ENCODE measurements around the gene GRIK1. TPM values are rescaled to one million over a fixed set of nuclear protein-coding genes. Genes with fewer than 3 reads are reported as not detected.

Gene GRIK1
- total RNA-seq, 5 donors from 2014 or later (not counting 1 experiment from before 2014, with no cell fraction given), result not detected

- Histone ChIP-seq H3K4me3 (ENCODE audit: control insufficient read depth in 1 of 2, extremely low read depth in 1 of 2, low read length in 1 of 2) (no peak overlapping the region), H3K9me3 (no peaks in the 10 kb centered on the region), H3K4me1 (ENCODE audit: control insufficient read depth in 1 of 2, extremely low read depth in 1 of 2, insufficient read depth in 2 of 2, low read length in 2 of 2) (no peaks in the 10 kb centered on the region), H3K36me3 (ENCODE audit: control insufficient read depth in 2 of 2, extremely low read depth in 1 of 2, insufficient read depth in 1 of 2, low read length in 1 of 2) (no peaks in the 10 kb centered on the region), H3K27me3 (replicated peaks in 1 of 2; ENCODE audit: control insufficient read depth in 2 of 2, extremely low read depth in 1 of 2, insufficient read depth in 2 of 2, low read length in 1 of 2) (no peaks in the 10 kb centered on the region), H3K27ac (ENCODE audit: low read length) (no peak overlapping the region)
- peak in 3 of 4 experiments; percentile 54 to 87 (median 82) for ATAC-seq (replicated peaks in 1 of 4)
- peaks cover 0 to 3% of the 10 kb centered on the region in 2 donors for H3K27me3 Mint-ChIP-seq
- peak overlapping the region; percentile 29 to 41 for H3K27ac Mint-ChIP-seq
- H3K36me3 Mint-ChIP-seq, result peaks cover 13% of the 10 kb centered on the region
- H3K4me3 Mint-ChIP-seq, result peak overlapping the region in 1 of 3 donors; percentile 4
- 25% methylated on average over 1 of the region's 6 CpGs for WGBS (ENCODE audit: insufficient coverage)
- no peak for DNase-seq
- peaks cover 0 to 7% (median 7%) of the 10 kb centered on the region in 3 donors for H3K9me3 Mint-ChIP-seq
- ChIA-PET CTCF (no interaction called here), POLR2A (no interaction called here)
- H3K4me1 Mint-ChIP-seq, result peaks cover 0 to 9% (median 7%) of the 10 kb centered on the region in 3 donors
Observed at GRCh38 chr21:29656504-29657239, 283.1 kb downstream of the GRIK1 start.

GRCh38 chr21:29655577-29655976, 284.2 kb downstream of the GRIK1 start:
- no peak for DNase-seq
- Histone ChIP-seq H3K4me1 (ENCODE audit: control insufficient read depth in 1 of 2, extremely low read depth in 1 of 2, insufficient read depth in 2 of 2, low read length in 2 of 2) (no peaks in the 10 kb centered on the region), H3K27ac (ENCODE audit: low read length) (no peak overlapping the region), H3K36me3 (ENCODE audit: control insufficient read depth in 2 of 2, extremely low read depth in 1 of 2, insufficient read depth in 1 of 2, low read length in 1 of 2) (no peaks in the 10 kb centered on the region), H3K9me3 (no peaks in the 10 kb centered on the region), H3K27me3 (replicated peaks in 1 of 2; ENCODE audit: control insufficient read depth in 2 of 2, extremely low read depth in 1 of 2, insufficient read depth in 2 of 2, low read length in 1 of 2) (no peaks in the 10 kb centered on the region), H3K4me3 (ENCODE audit: control insufficient read depth in 1 of 2, extremely low read depth in 1 of 2, low read length in 1 of 2) (no peak overlapping the region)
- Mint-ChIP-seq H3K4me1 (peaks cover 0 to 9% (median 7%) of the 10 kb centered on the region in 3 donors), H3K27me3 (peaks cover 0 to 3% of the 10 kb centered on the region in 2 donors), H3K4me3 (no peak overlapping the region), H3K36me3 (peaks cover 13% of the 10 kb centered on the region), H3K9me3 (peaks cover 0 to 7% (median 7%) of the 10 kb centered on the region in 3 donors), H3K27ac (no peak overlapping the region)
- CTCF ChIA-PET, result no interaction called here
- ATAC-seq (replicated peaks in 1 of 4), result no peak
- 89% methylated on average over 5 of the region's 6 CpGs for WGBS (ENCODE audit: insufficient coverage)
- POLR2A ChIA-PET, result no interaction called here

DNA sequence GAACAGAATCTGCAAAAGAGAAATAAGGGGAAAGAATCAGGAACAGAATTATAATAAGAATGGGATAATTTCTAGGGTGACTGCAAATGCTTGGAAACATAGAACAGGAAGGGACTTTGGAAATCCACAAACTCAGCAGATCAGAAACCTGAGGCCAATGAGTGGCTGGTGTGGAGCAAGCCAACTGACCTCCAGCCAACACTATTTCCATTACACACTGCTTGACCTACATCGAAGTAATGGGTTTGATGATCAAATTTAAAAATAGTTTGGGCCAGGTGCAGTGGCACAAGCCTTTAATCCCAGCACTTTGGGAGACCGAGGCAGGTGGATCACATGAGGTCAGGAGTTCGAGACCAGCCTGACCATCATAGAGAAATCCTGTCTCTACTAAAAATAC, 284.9 kb downstream of the GRIK1 start:
- H3K9me3 ChIP-seq, result no peaks in the 10 kb centered on the region
- Mint-ChIP-seq H3K4me3 (no peak overlapping the region), H3K27me3 (no peaks in the 10 kb centered on the region), H3K4me1 (peaks cover 0 to 9% (median 7%) of the 10 kb centered on the region in 3 donors), H3K36me3 (peaks cover 10% of the 10 kb centered on the region), H3K9me3 (peaks cover 0 to 5% (median 4%) of the 10 kb centered on the region in 3 donors), H3K27ac (no peak overlapping the region)
- no peak overlapping the region for H3K4me3 ChIP-seq (ENCODE audit: control insufficient read depth in 1 of 2, extremely low read depth in 1 of 2, low read length in 1 of 2)
- H3K4me1 ChIP-seq (ENCODE audit: control insufficient read depth in 1 of 2, extremely low read depth in 1 of 2, insufficient read depth in 2 of 2, low read length in 2 of 2), result no peaks in the 10 kb centered on the region
- no peaks in the 10 kb centered on the region for H3K27me3 ChIP-seq (replicated peaks in 1 of 2; ENCODE audit: control insufficient read depth in 2 of 2, extremely low read depth in 1 of 2, insufficient read depth in 2 of 2, low read length in 1 of 2)
- ATAC-seq (replicated peaks in 1 of 4), result no peak
- WGBS (ENCODE audit: insufficient coverage), result 70% methylated on average over 2 of the region's 3 CpGs
- DNase-seq, result no peak
- ChIA-PET CTCF (no interaction called here), POLR2A (no interaction called here)
- no peaks in the 10 kb centered on the region for H3K36me3 ChIP-seq (ENCODE audit: control insufficient read depth in 2 of 2, extremely low read depth in 1 of 2, insufficient read depth in 1 of 2, low read length in 1 of 2)
- H3K27ac ChIP-seq (ENCODE audit: low read length), result no peak overlapping the region

DNA sequence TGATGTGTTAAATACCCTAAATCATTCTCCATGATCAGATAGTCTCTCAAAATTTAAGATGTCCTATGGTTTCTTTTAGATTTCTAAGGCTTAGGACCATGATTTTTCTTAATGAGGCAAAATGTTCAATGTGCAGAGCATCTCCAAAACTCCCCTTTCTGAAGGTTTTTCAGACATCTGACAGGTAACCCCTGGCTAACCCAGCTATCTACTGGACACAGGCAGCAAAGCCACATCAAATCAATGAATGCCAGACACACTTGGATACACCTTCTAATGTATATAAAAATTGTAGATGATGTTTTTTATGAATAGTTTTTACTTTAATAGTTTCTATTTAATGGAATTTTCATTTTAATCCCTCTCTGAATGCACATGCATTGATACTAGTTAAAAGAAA, 285.6 kb downstream of the GRIK1 start:
- DNase-seq (no peak), ATAC-seq (replicated peaks in 1 of 4) (no peak)
- Histone ChIP-seq H3K27me3 (replicated peaks in 1 of 2; ENCODE audit: control insufficient read depth in 2 of 2, extremely low read depth in 1 of 2, insufficient read depth in 2 of 2, low read length in 1 of 2) (no peaks in the 10 kb centered on the region), H3K4me1 (ENCODE audit: control insufficient read depth in 1 of 2, extremely low read depth in 1 of 2, insufficient read depth in 2 of 2, low read length in 2 of 2) (no peaks in the 10 kb centered on the region), H3K4me3 (ENCODE audit: control insufficient read depth in 1 of 2, extremely low read depth in 1 of 2, low read length in 1 of 2) (no peak overlapping the region), H3K9me3 (no peaks in the 10 kb centered on the region), H3K36me3 (ENCODE audit: control insufficient read depth in 2 of 2, extremely low read depth in 1 of 2, insufficient read depth in 1 of 2, low read length in 1 of 2) (no peaks in the 10 kb centered on the region), H3K27ac (ENCODE audit: low read length) (no peak overlapping the region)
- Mint-ChIP-seq H3K4me3 (no peak overlapping the region), H3K9me3 (peaks cover 0 to 5% (median 4%) of the 10 kb centered on the region in 3 donors), H3K36me3 (peaks cover 10% of the 10 kb centered on the region), H3K4me1 (peaks cover 0 to 9% (median 7%) of the 10 kb centered on the region in 3 donors), H3K27me3 (no peaks in the 10 kb centered on the region), H3K27ac (no peak overlapping the region)
- CTCF ChIA-PET, result no interaction called here
- POLR2A ChIA-PET, result no interaction called here

- Histone ChIP-seq H3K9me3 (no peaks in the 10 kb centered on the region), H3K27me3 (replicated peaks in 1 of 2; ENCODE audit: control insufficient read depth in 2 of 2, extremely low read depth in 1 of 2, insufficient read depth in 2 of 2, low read length in 1 of 2) (no peaks in the 10 kb centered on the region), H3K27ac (ENCODE audit: low read length) (no peak overlapping the region), H3K36me3 (ENCODE audit: control insufficient read depth in 2 of 2, extremely low read depth in 1 of 2, insufficient read depth in 1 of 2, low read length in 1 of 2) (no peaks in the 10 kb centered on the region), H3K4me3 (ENCODE audit: control insufficient read depth in 1 of 2, extremely low read depth in 1 of 2, low read length in 1 of 2) (no peak overlapping the region), H3K4me1 (ENCODE audit: control insufficient read depth in 1 of 2, extremely low read depth in 1 of 2, insufficient read depth in 2 of 2, low read length in 2 of 2) (no peaks in the 10 kb centered on the region)
- Mint-ChIP-seq H3K9me3 (peaks cover 0 to 2% (median 2%) of the 10 kb centered on the region in 3 donors), H3K36me3 (peaks cover 9% of the 10 kb centered on the region), H3K27ac (no peak overlapping the region), H3K27me3 (no peaks in the 10 kb centered on the region), H3K4me3 (no peak overlapping the region), H3K4me1 (peaks cover 0 to 2% (median 0%) of the 10 kb centered on the region in 3 donors)
- DNase-seq, result no peak
- WGBS (ENCODE audit: insufficient coverage), result 96% methylated on average over 5 of the region's 6 CpGs
- ATAC-seq (replicated peaks in 1 of 4), result no peak
- POLR2A ChIA-PET, result no interaction called here
- CTCF ChIA-PET, result no interaction called here
Observed at GRCh38 chr21:29650523-29651022, 289.2 kb downstream of the GRIK1 start.

- Mint-ChIP-seq H3K9me3 (no peaks in the 10 kb centered on the region), H3K27me3 (no peaks in the 10 kb centered on the region), H3K36me3 (peaks cover 6% of the 10 kb centered on the region), H3K4me3 (no peak overlapping the region), H3K27ac (no peak overlapping the region), H3K4me1 (no peaks in the 10 kb centered on the region)
- ChIA-PET POLR2A (no interaction called here), CTCF (no interaction called here)
- WGBS (ENCODE audit: insufficient coverage), result 84% methylated on average over 4 of the region's 5 CpGs
- no peaks in the 10 kb centered on the region for H3K4me1 ChIP-seq (ENCODE audit: control insufficient read depth in 1 of 2, extremely low read depth in 1 of 2, insufficient read depth in 2 of 2, low read length in 2 of 2)
- H3K9me3 ChIP-seq, result no peaks in the 10 kb centered on the region
- no peak overlapping the region for H3K27ac ChIP-seq (ENCODE audit: low read length)
- no peaks in the 10 kb centered on the region for H3K36me3 ChIP-seq (ENCODE audit: control insufficient read depth in 2 of 2, extremely low read depth in 1 of 2, insufficient read depth in 1 of 2, low read length in 1 of 2)
- no peak for DNase-seq
- no peak overlapping the region for H3K4me3 ChIP-seq (ENCODE audit: control insufficient read depth in 1 of 2, extremely low read depth in 1 of 2, low read length in 1 of 2)
- ATAC-seq (replicated peaks in 1 of 4), result no peak
- H3K27me3 ChIP-seq (replicated peaks in 1 of 2; ENCODE audit: control insufficient read depth in 2 of 2, extremely low read depth in 1 of 2, insufficient read depth in 2 of 2, low read length in 1 of 2), result no peaks in the 10 kb centered on the region
Observed at GRCh38 chr21:29649406-29649814, 290.4 kb downstream of the GRIK1 start.

All from T-cell (primary cell).